ENCODE data around the gene SLC25A45. TPM values are rescaled to one million over a fixed set of nuclear protein-coding genes. Genes with fewer than 3 reads are reported as not detected.

SLC25A45 gene
- polyA plus RNA-seq, 1 donor (not counting 4 experiments of a cell fraction or from before 2014, with no cell fraction given) = 0.20 TPM

DNA sequence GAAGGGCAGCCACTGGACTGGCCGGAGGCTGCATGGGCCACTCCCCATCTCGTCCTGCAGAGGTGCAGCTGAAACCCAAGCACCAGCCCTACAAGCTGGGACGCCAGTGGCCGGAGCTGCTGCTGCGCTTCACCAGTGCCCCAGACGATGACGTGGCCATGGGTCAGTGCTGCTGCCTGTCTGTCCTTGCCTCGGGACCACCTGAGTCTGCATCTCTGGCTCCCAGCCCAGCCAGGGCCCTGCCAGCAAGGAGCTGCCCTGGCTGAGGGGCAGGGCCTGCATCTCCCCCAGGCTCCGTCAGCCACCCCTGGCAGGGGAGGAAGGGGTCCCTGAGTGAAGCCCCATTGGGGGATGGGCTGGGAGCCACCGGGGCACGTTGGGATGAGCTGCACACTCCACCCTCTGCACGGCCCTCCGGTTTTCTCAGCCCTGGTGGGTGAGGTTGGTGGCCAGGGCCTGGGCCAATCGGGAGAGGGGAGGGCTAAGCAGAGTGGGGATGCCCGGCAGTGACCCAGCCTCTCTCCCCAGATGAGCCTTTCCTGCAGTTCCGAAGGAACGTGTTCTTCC is 11.2 kb upstream of the SLC25A45 start:
- H3K36me3 ChIP-seq (ENCODE audit: control insufficient read depth in 2 of 2, extremely low read depth in 1 of 2, insufficient read depth in 2 of 2, low read length in 2 of 2) = peaks cover 16 to 42% of the 10 kb centered on the region in 2 experiments

DNA sequence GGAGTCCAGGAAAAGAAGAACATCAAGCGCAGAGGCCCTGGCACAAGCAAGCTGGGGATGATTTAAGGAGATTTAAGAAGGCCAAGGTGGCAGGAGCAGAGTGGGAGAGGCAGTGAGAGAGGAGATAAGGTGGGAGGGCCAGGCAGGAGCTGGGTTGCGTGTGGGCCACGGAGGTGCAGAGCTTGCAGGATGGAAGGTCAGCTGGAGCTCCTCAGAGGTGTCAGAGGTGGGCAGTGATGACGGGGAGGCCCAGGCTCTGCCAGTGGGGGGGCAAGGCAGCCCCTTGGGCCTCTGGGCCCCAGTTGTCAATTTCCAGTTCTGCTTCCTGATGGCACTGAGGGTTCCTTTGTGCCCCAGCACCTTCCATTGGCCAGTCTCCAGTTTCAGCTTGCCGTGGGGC is 10.5 kb upstream of the SLC25A45 start:
- H4K20me1 ChIP-seq (ENCODE audit: control insufficient read depth, extremely low read depth, insufficient read depth, low read length) = peaks cover 2% of the 10 kb centered on the region
- H3K4me2 ChIP-seq (ENCODE audit: control insufficient read depth, extremely low read depth, insufficient read depth, low read depth, low read length) = no peak overlapping the region
- TF ChIP-seq, protein P1, sequence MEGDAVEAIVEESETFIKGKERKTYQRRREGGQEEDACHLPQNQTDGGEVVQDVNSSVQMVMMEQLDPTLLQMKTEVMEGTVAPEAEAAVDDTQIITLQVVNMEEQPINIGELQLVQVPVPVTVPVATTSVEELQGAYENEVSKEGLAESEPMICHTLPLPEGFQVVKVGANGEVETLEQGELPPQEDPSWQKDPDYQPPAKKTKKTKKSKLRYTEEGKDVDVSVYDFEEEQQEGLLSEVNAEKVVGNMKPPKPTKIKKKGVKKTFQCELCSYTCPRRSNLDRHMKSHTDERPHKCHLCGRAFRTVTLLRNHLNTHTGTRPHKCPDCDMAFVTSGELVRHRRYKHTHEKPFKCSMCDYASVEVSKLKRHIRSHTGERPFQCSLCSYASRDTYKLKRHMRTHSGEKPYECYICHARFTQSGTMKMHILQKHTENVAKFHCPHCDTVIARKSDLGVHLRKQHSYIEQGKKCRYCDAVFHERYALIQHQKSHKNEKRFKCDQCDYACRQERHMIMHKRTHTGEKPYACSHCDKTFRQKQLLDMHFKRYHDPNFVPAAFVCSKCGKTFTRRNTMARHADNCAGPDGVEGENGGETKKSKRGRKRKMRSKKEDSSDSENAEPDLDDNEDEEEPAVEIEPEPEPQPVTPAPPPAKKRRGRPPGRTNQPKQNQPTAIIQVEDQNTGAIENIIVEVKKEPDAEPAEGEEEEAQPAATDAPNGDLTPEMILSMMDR (optimal IDR thresholded peaks at IDR 0.05 in 1 of 3, IDR thresholded peaks at IDR 0.05 in 1 of 3, conservative IDR thresholded peaks at IDR 0.05 in 1 of 3; ENCODE audit: extremely low read depth in 1 of 3, insufficient read depth in 2 of 3, low read length in 3 of 3) = no peak
- no peak for TF ChIP-seq EZH2 (IDR thresholded peaks at IDR 0.05; ENCODE audit: low read length)
- dilution Hi-C loops (cut with MboI; ENCODE audit: extremely low pct_ligation_motif_present, low sequenced_read_pairs) = no loop called here
- H3K9ac ChIP-seq (ENCODE audit: control insufficient read depth, extremely low read depth, insufficient read depth, low read length) = no peak overlapping the region
- no peak overlapping the region for H2AFZ ChIP-seq (ENCODE audit: control insufficient read depth, low read length)
- H3K36me3 ChIP-seq (ENCODE audit: control insufficient read depth in 2 of 2, extremely low read depth in 1 of 2, insufficient read depth in 2 of 2, low read length in 2 of 2) = peaks cover 23 to 35% of the 10 kb centered on the region in 2 experiments
- H3K27ac ChIP-seq (ENCODE audit: control insufficient read depth, insufficient read depth, low read length) = no peak overlapping the region
- H3K4me3 ChIP-seq (ENCODE audit: control insufficient read depth in 2 of 3, extremely low read depth in 1 of 3, insufficient read depth in 2 of 3, low read depth in 1 of 3, low read length in 3 of 3) = no peak overlapping the region
- H3K9me3 ChIP-seq (ENCODE audit: control insufficient read depth, low read depth, low read length) = no peaks in the 10 kb centered on the region
- H3K4me1 ChIP-seq (ENCODE audit: control insufficient read depth, extremely low read depth, insufficient read depth, low read length) = peaks cover 33% of the 10 kb centered on the region
- H3K79me2 ChIP-seq (ENCODE audit: control insufficient read depth, insufficient read depth, low read length) = peaks cover 43% of the 10 kb centered on the region
- FAIRE-seq (no peak), DNase-seq (ENCODE audit: low read depth, low spot score) (no peak)
- H3K27me3 ChIP-seq (ENCODE audit: control insufficient read depth, extremely low read depth, insufficient read depth, low read length) = no peaks in the 10 kb centered on the region
- peaks cover 3% of the 10 kb centered on the region for H3K9me1 ChIP-seq (ENCODE audit: control insufficient read depth, extremely low read depth, insufficient read depth, low read length)

More for the DNA sequence above, 11.2 kb upstream of the SLC25A45 start:
- peaks cover 26% of the 10 kb centered on the region for H3K4me1 ChIP-seq (ENCODE audit: control insufficient read depth, extremely low read depth, insufficient read depth, low read length)
- dilution Hi-C loops (cut with MboI; ENCODE audit: extremely low pct_ligation_motif_present, low sequenced_read_pairs) = no loop called here
- FAIRE-seq (no peak), DNase-seq (ENCODE audit: low read depth, low spot score) (no peak)
- H3K4me3 ChIP-seq (ENCODE audit: control insufficient read depth in 2 of 3, extremely low read depth in 1 of 3, insufficient read depth in 2 of 3, low read depth in 1 of 3, low read length in 3 of 3) = no peak overlapping the region
- no peaks in the 10 kb centered on the region for H3K27me3 ChIP-seq (ENCODE audit: control insufficient read depth, extremely low read depth, insufficient read depth, low read length)
- H2AFZ ChIP-seq (ENCODE audit: control insufficient read depth, low read length) = no peak overlapping the region
- H3K79me2 ChIP-seq (ENCODE audit: control insufficient read depth, insufficient read depth, low read length) = peaks cover 37% of the 10 kb centered on the region
- H3K9ac ChIP-seq (ENCODE audit: control insufficient read depth, extremely low read depth, insufficient read depth, low read length) = no peak overlapping the region
- no peak overlapping the region for H3K27ac ChIP-seq (ENCODE audit: control insufficient read depth, insufficient read depth, low read length)
- H3K4me2 ChIP-seq (ENCODE audit: control insufficient read depth, extremely low read depth, insufficient read depth, low read depth, low read length) = no peak overlapping the region
- H3K9me1 ChIP-seq (ENCODE audit: control insufficient read depth, extremely low read depth, insufficient read depth, low read length) = peaks cover 3% of the 10 kb centered on the region
- TF ChIP-seq, protein P1 (optimal IDR thresholded peaks at IDR 0.05 in 1 of 3, IDR thresholded peaks at IDR 0.05 in 1 of 3, conservative IDR thresholded peaks at IDR 0.05 in 1 of 3; ENCODE audit: extremely low read depth in 1 of 3, insufficient read depth in 2 of 3, low read length in 3 of 3) = no peak
- TF ChIP-seq EZH2 (IDR thresholded peaks at IDR 0.05; ENCODE audit: low read length) = no peak
- H4K20me1 ChIP-seq (ENCODE audit: control insufficient read depth, extremely low read depth, insufficient read depth, low read length) = peaks cover 2% of the 10 kb centered on the region
- H3K9me3 ChIP-seq (ENCODE audit: control insufficient read depth, low read depth, low read length) = no peaks in the 10 kb centered on the region

Data from keratinocyte (primary cell).